H1 (cell line): Measurements from ENCODE around the gene PTX4. TPM values are rescaled to one million over a fixed set of nuclear protein-coding genes. Genes with fewer than 3 reads are reported as not detected.

ENCODE experiments used
- CTCF ChIA-PET: fragments of 300-600 bp; sonication (Branson Sonifier 250); formaldehyde crosslinking; loops from one replicate; lab custom pipeline; 2021; ENCODE audit not compliant: partially characterized antibody; lab: Charles Lee
- POLR2A ChIA-PET: fragments of 300-600 bp; sonication (Branson Sonifier 250); formaldehyde crosslinking; loops from one replicate; lab custom pipeline; 2021; ENCODE audit warnings: inconsistent platforms; ENCODE audit not compliant: partially characterized antibody; lab: Charles Lee
- DNase-seq, 2 experiments: peaks; one replicate each; pipeline versions ENCODE4 v3.0.0 to v3.0.0-alpha.2; 2010 to 2022; ENCODE audit warnings: low spot score in 2 of 2, low read depth in 1 of 2, mixed read lengths in 1 of 2
- FAIRE-seq: peaks from 2 replicates; lab custom pipeline; 2011; peaks lifted over from hg19 to GRCh38; lab: Jason Lieb, UNC
- H2AFZ ChIP-seq: 2 replicates; pipeline ENCODE4 v1.8.1; 2012; ENCODE audit warnings: low read length, inconsistent platforms
- H2AK5ac ChIP-seq: 2 replicates; pipeline ENCODE4 v1.6.1; 2013; ENCODE audit warnings: low read depth, low read length
- H2BK120ac ChIP-seq: replicated peaks from 2 replicates; pipeline ENCODE3; 2013; ENCODE audit warnings: low read depth, low read length, inconsistent platforms
- H2BK12ac ChIP-seq: 2 replicates; pipeline ENCODE4 v1.6.1; 2013; ENCODE audit warnings: low read depth, low read length
- H2BK15ac ChIP-seq: 2 replicates; pipeline ENCODE4 v1.6.1; 2013; ENCODE audit warnings: low read length
- H2BK20ac ChIP-seq: 2 replicates; pipeline ENCODE4 v1.6.1; 2013; ENCODE audit warnings: low read length
- H2BK5ac ChIP-seq: 2 replicates; pipeline ENCODE4 v1.6.1; 2013; ENCODE audit warnings: low read depth, low read length
- H3K14ac ChIP-seq: 2 replicates; pipeline ENCODE4 v1.6.1; 2013; ENCODE audit warnings: inconsistent platforms; ENCODE audit not compliant: insufficient read length
- H3K18ac ChIP-seq: 2 replicates; pipeline ENCODE4 v1.6.1; 2013; ENCODE audit warnings: low read length; ENCODE audit errors: extremely low read depth
- H3K23ac ChIP-seq: 2 replicates; pipeline ENCODE4 v1.6.1; 2013; ENCODE audit warnings: inconsistent platforms; ENCODE audit not compliant: insufficient read length
- H3K23me2 ChIP-seq: 2 replicates; pipeline ENCODE4 v1.6.1; 2013; ENCODE audit warnings: low read depth, low read length
- H3K27ac ChIP-seq: 2 replicates; pipeline ENCODE4 v1.6.1; 2011; ENCODE audit warnings: low read depth, low read length, inconsistent platforms
- H3K27me3 ChIP-seq, 4 experiments: replicated peaks in 1 of 4; 1 replicate in 1 of 4; 2 replicates in 3 of 4; pipeline versions ENCODE4 v1.6.1 to v1.8.1; 2011 to 2013; ENCODE audit warnings: low read length in 3 of 4, mild to moderate bottlenecking in 3 of 4, inconsistent platforms in 2 of 4, mixed read lengths in 2 of 4, moderate library complexity in 1 of 4; ENCODE audit not compliant: control insufficient read depth in 3 of 4, insufficient read depth in 3 of 4; ENCODE audit errors: extremely low read depth in 1 of 4
- H3K36me3 ChIP-seq, 4 experiments: 2 replicates each; pipeline versions ENCODE4 v1.6.1 to v1.8.1; 2011 to 2013; ENCODE audit warnings: mild to moderate bottlenecking in 4 of 4, low read length in 3 of 4, moderate library complexity in 2 of 4, control low read depth in 1 of 4, inconsistent platforms in 1 of 4; ENCODE audit not compliant: insufficient read depth in 4 of 4, control insufficient read depth in 2 of 4
- H3K4ac ChIP-seq: replicated peaks from 2 replicates; pipeline ENCODE3; 2013; ENCODE audit warnings: low read length, low read depth, mixed read lengths, inconsistent platforms; ENCODE audit not compliant: insufficient read length
- H3K4me1 ChIP-seq, 4 experiments: replicated peaks in 1 of 4; 1 replicate in 1 of 4; 2 replicates in 3 of 4; pipeline versions ENCODE4 v1.6.1 to v1.8.1; 2011 to 2013; ENCODE audit warnings: low read length in 3 of 4, inconsistent platforms in 2 of 4, mixed read lengths in 1 of 4; ENCODE audit not compliant: insufficient read depth in 4 of 4, control insufficient read depth in 3 of 4
- H3K4me2 ChIP-seq, 2 experiments: 2 replicates each; pipeline versions ENCODE4 v1.6.1 to v1.8.1; 2011 to 2013; ENCODE audit warnings: low read depth in 2 of 2, low read length in 2 of 2, control low read depth in 1 of 2, inconsistent platforms in 1 of 2, mild to moderate bottlenecking in 1 of 2; ENCODE audit not compliant: insufficient read depth in 1 of 2
- H3K4me3 ChIP-seq, 4 experiments: fragments of 200-600, 300-600 bp in 1 of 4; sonication (generic), shearing (Covaris generic), sonication (Bioruptor Twin) in 1 of 4; 2 replicates each; pipeline versions ENCODE4 v1.5.1 to v1.8.1; 2011 to 2016; ENCODE audit warnings: low read length in 4 of 4, low read depth in 3 of 4, control low read depth in 2 of 4, inconsistent platforms in 2 of 4, mild to moderate bottlenecking in 2 of 4, mixed read lengths in 1 of 4, moderate library complexity in 1 of 4; ENCODE audit not compliant: insufficient read depth in 2 of 4; ENCODE audit errors: extremely low read depth in 1 of 4
- H3K56ac ChIP-seq: replicated peaks from 2 replicates; pipeline ENCODE3; 2013; ENCODE audit warnings: low read depth, mild to moderate bottlenecking, mixed read lengths, low read length, inconsistent platforms; ENCODE audit not compliant: insufficient read length
- H3K79me1 ChIP-seq: 2 replicates; pipeline ENCODE4 v1.6.1; 2013; ENCODE audit warnings: low read depth, low read length, control low read depth
- H3K79me2 ChIP-seq, 2 experiments: 2 replicates each; pipeline versions ENCODE4 v1.6.1 to v1.8.1; 2012 to 2013; ENCODE audit warnings: low read length in 2 of 2, mild to moderate bottlenecking in 2 of 2, inconsistent platforms in 1 of 2; ENCODE audit not compliant: insufficient read depth in 2 of 2, control insufficient read depth in 1 of 2
- H3K9ac ChIP-seq, 4 experiments: replicated peaks in 1 of 4; 1 replicate in 1 of 4; 2 replicates in 3 of 4; pipeline versions ENCODE4 v1.6.1 to v1.8.1; 2011 to 2013; ENCODE audit warnings: low read depth in 3 of 4, low read length in 3 of 4, control low read depth in 2 of 4, mild to moderate bottlenecking in 2 of 4, moderate library complexity in 2 of 4, inconsistent platforms in 1 of 4; ENCODE audit errors: extremely low read depth in 1 of 4
- H3K9me3 ChIP-seq, 2 experiments: 2 replicates each; pipeline versions ENCODE4 v1.6.1 to v1.8.1; 2012 to 2013; ENCODE audit warnings: mild to moderate bottlenecking in 2 of 2, moderate library complexity in 2 of 2, control low read depth in 1 of 2, inconsistent platforms in 1 of 2, low read depth in 1 of 2, low read length in 1 of 2, mixed read lengths in 1 of 2; ENCODE audit not compliant: insufficient read depth in 2 of 2
- H4K20me1 ChIP-seq, 2 experiments: replicated peaks in 1 of 2; 2 replicates each; pipeline versions ENCODE3 to v1.8.1; 2011 to 2013; ENCODE audit warnings: inconsistent platforms in 2 of 2, low read length in 2 of 2, mild to moderate bottlenecking in 1 of 2; ENCODE audit not compliant: insufficient read depth in 2 of 2, control insufficient read depth in 1 of 2
- H4K5ac ChIP-seq: 2 replicates; pipeline ENCODE4 v1.6.1; 2013; ENCODE audit warnings: low read length, low read depth, mixed read lengths, inconsistent platforms; ENCODE audit not compliant: insufficient read length
- H4K8ac ChIP-seq: 2 replicates; pipeline ENCODE4 v1.8.0; 2013; ENCODE audit warnings: mild to moderate bottlenecking, moderate library complexity, low read length, inconsistent platforms; ENCODE audit not compliant: insufficient read depth; ENCODE audit errors: extremely low read depth
- H4K91ac ChIP-seq: replicated peaks from 2 replicates; pipeline ENCODE3; 2013; ENCODE audit warnings: low read length, mixed read lengths, inconsistent platforms; ENCODE audit not compliant: insufficient read length
- CTBP2 ChIP-seq: IDR thresholded peaks from 2 replicates; pipeline ENCODE4 v1.7.0; 2011; ENCODE audit warnings: borderline replicate concordance, mild to moderate bottlenecking, moderate library complexity, mixed read lengths, low read length; ENCODE audit not compliant: insufficient read depth, insufficient read length
- FOSL1 ChIP-seq: IDR thresholded peaks from 2 replicates; pipeline ENCODE4 v1.6.1; 2011; ENCODE audit warnings: mild to moderate bottlenecking, low read depth, low read length, moderate library complexity; ENCODE audit not compliant: insufficient read depth
- HDAC2 ChIP-seq, 2 experiments: fragments of 300-600 bp in 1 of 2; sonication (generic) in 1 of 2; IDR thresholded peaks; 2 replicates each; pipeline ENCODE4 v1.6.1; 2011 to 2012; ENCODE audit warnings: low read depth in 2 of 2, low read length in 2 of 2, mild to moderate bottlenecking in 2 of 2, moderate library complexity in 2 of 2, borderline replicate concordance in 1 of 2, inconsistent platforms in 1 of 2
- HDAC6 ChIP-seq: IDR thresholded peaks from one replicate; pipeline ENCODE4 v1.7.1; 2012; ENCODE audit warnings: low read depth, mild to moderate bottlenecking, inconsistent platforms, low read length, moderate library complexity
- KDM1A ChIP-seq: fragments of 200-600, 300-600 bp; sonication (generic); IDR thresholded peaks from 2 replicates; pipeline ENCODE4 v1.7.1; 2016; ENCODE audit warnings: mild to moderate bottlenecking, low read length, borderline replicate concordance
- KDM4A ChIP-seq: IDR thresholded peaks from one replicate; pipeline ENCODE4 v1.7.1; 2012; ENCODE audit warnings: low read depth, mild to moderate bottlenecking, moderate library complexity, low read length, inconsistent platforms; ENCODE audit not compliant: severe bottlenecking
- NANOG ChIP-seq: IDR thresholded peaks from 2 replicates; pipeline ENCODE4 v1.6.1; 2011; ENCODE audit warnings: low read length, low read depth, mild to moderate bottlenecking, inconsistent platforms; ENCODE audit not compliant: insufficient read depth, poor library complexity, severe bottlenecking
- RFX5 ChIP-seq: IDR thresholded peaks from 2 replicates; pipeline ENCODE4 v1.6.1; 2011; ENCODE audit warnings: low read depth, low read length, improper control_type of control experiment, borderline replicate concordance
- SUZ12 ChIP-seq: fragments of 200-600 bp; sonication (generic); IDR thresholded peaks from 2 replicates; pipeline ENCODE4 v1.6.1; 2012; ENCODE audit warnings: mild to moderate bottlenecking, inconsistent platforms, low read length, moderate library complexity, mixed read lengths
- USF2 ChIP-seq: IDR thresholded peaks from 2 replicates; pipeline ENCODE4 v1.6.1; 2011; ENCODE audit warnings: low read length, improper control_type of control experiment
- ZNF274 ChIP-seq: IDR thresholded peaks from 2 replicates; pipeline ENCODE4 v1.7.0; 2012; ENCODE audit warnings: low read length, borderline replicate concordance; ENCODE audit errors: extremely low read depth
- WGBS, 2 experiments: shearing (Covaris generic) in 1 of 2; methylation state at CpG; one replicate each; pipeline versions ENCODE4 v1.1.6 to v1.1.7; 2013 to 2015; ENCODE audit warnings: low lambda C conversion rate in 2 of 2, mixed read lengths in 2 of 2, inconsistent platforms in 1 of 2, low coverage in 1 of 2, missing lambda C conversion rate in 1 of 2; ENCODE audit not compliant: insufficient replicate concordance in 2 of 2, insufficient coverage in 1 of 2, insufficient read length in 1 of 2; ENCODE audit errors: extremely low coverage in 1 of 2, missing lambda C conversion rate in 1 of 2; 5-methylcytosine and 5-hydroxymethylcytosine counted together
- polyA plus RNA-seq, 7 experiments: library from polyadenylated mRNA; depleted of rRNA in 3 of 7; stranded (reverse) in 5 of 7; unstranded in 2 of 7; fragments of >200 nt in 5 of 7; fragments of 200-250 nt in 2 of 7; gene quantifications; 1 replicate in 5 of 7; 2 replicates in 1 of 7; 4 replicates in 1 of 7; pipeline versions ENCODE4 v1.2.1 to v1.2.3, GENCODE V29; 2011 to 2013; ENCODE audit warnings: missing spikeins in 2 of 7, mixed read lengths in 2 of 7
- total RNA-seq: library from RNA; stranded (reverse); fragmentation: NEBNext Ultra II Directional; extraction: Animal tissue kit (Norgen Biotek cat#: 25700); gene quantifications from 2 replicates; pipeline ENCODE4 v1.2.1, GENCODE V29; 2021

The PTX4 gene
- total and polyA plus RNA-seq, 2 of the 8 experiments (the other 6 are each of a cell fraction or from before 2014, with no cell fraction given) = not detected

- Histone ChIP-seq H3K56ac (no peak overlapping the region), H4K91ac (no peak overlapping the region), H2BK120ac (no peak overlapping the region), H4K8ac (no peak overlapping the region; the same call in 1 of the 2 replicates), H3K23ac (no peak overlapping the region), H3K79me1 (peaks cover 30% of the 10 kb centered on the region), H2BK15ac (no peak overlapping the region), H3K4me2 (no peak overlapping the region), H3K4me1 (0 out of 7 replicates have a peak, but pooled peaks cover 0 to 5% (median 0%) of the 10 kb centered on the region in 4 experiments), H3K18ac (no peak overlapping the region), H2BK5ac (no peak overlapping the region), H4K20me1 (peaks cover 10 to 14% of the 10 kb centered on the region in 2 experiments), H3K27me3 (no peaks in the 10 kb centered on the region), H2BK12ac (no peak overlapping the region), H3K4ac (no peak overlapping the region), H3K23me2 (no peaks in the 10 kb centered on the region), H3K4me3 (no peak overlapping the region), H3K79me2 (peaks cover 0 to 69% of the 10 kb centered on the region in 2 experiments), H3K9me3 (no peaks in the 10 kb centered on the region), H3K36me3 (peaks cover 0 to 6% (median 0%) of the 10 kb centered on the region in 4 experiments; a peak in 1 of 8 replicates), H3K9ac (no peak overlapping the region), H3K14ac (no peak overlapping the region), H2BK20ac (no peak overlapping the region), H2AK5ac (no peak overlapping the region), H2AFZ (no peak overlapping the region), H4K5ac (no peak overlapping the region), H3K27ac (no peak overlapping the region)
- 93% methylated on average over 22 of the region's 22 CpGs; no CpG with 5 or more reads in 1 of the 2 experiments for WGBS, 2 experiments
- DNase-seq (peak in 1 of 2 experiments; percentile 39), FAIRE-seq (no peak)
- CTCF ChIA-PET = interaction anchor here (0.6 kb wide), 1 partner anchor 27 kb away, joined by 3 read pairs; no protein-coding TSS in a partner anchor
- POLR2A ChIA-PET = interaction anchor here (1.8 kb wide), 1 partner anchor 8 kb away, joined by 5 read pairs; no protein-coding TSS in a partner anchor
- TF ChIP-seq KDM1A = no peak
- TF ChIP-seq HDAC2 (IDR thresholded peaks at IDR 0.05; ENCODE audit: borderline replicate concordance in 1 of 2, low read depth in 2 of 2, low read length in 2 of 2) = no peak
- no peak for TF ChIP-seq SUZ12
- no peak for TF ChIP-seq USF2
- no peak for TF ChIP-seq RFX5
- TF ChIP-seq FOSL1 = no peak
- TF ChIP-seq ZNF274 = no peak
- no peak for TF ChIP-seq NANOG
- no peak for TF ChIP-seq HDAC6
- TF ChIP-seq KDM4A = no peak
- TF ChIP-seq CTBP2 = no peak
Measured at GRCh38 chr16:1468426-1468810, 20.3 kb downstream of the PTX4 start.
